GM21825 (cell line): Measurements from ENCODE around the gene FOXN1.

Experiments
- ATAC-seq: cut with Tn5 transposase; IDR thresholded peaks from one replicate; pipeline ENCODE4 v1.9.1; 2021; ENCODE audit warnings: mild to moderate bottlenecking, moderate library complexity; ENCODE audit not compliant: unreplicated experiment

FOXN1 gene

GRCh38 chr17:28523876-28524275 lies 17.7 kb downstream of the FOXN1 start:
- ATAC-seq, result no peak

DNA sequence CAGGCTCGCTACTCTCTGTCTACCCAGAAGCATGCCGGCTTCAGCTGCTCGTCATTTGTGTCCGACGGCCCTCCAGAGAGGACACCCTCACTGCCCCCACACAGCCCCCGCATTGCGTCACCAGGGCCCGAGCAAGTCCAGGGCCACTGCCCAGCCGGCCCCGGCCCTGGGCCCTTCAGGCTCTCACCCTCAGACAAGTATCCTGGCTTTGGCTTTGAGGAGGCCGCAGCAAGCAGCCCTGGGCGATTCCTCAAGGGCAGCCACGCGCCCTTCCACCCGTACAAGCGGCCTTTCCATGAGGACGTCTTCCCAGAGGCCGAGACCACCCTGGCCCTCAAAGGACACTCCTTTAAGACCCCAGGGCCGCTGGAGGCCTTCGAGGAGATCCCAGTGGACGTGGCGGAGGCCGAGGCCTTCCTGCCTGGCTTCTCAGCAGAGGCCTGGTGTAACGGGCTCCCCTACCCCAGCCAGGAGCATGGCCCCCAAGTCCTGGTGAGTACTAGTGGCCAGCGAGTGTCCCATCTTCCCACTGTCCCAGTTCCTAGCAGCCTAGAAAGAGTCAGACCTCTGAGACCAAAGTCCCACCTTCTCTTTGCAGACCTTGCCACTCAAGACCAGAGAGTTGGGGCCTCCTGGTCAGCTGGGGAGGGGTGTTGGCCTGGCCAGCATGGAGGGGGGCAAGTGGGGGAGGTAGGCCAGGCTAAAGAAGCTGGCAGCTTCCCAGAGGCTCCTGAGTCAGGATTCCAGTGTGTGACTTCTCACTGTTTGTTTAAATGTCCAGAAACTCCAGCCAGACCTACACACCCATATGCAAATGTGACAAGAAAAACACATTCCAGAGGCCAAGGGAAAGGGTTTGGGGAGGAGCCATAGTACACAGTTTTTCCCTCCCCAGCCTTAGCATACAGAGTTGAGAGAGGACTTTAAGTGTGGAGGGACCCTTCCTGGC lies 18.6 kb downstream of the FOXN1 start:
- ATAC-seq, result no peak

DNA sequence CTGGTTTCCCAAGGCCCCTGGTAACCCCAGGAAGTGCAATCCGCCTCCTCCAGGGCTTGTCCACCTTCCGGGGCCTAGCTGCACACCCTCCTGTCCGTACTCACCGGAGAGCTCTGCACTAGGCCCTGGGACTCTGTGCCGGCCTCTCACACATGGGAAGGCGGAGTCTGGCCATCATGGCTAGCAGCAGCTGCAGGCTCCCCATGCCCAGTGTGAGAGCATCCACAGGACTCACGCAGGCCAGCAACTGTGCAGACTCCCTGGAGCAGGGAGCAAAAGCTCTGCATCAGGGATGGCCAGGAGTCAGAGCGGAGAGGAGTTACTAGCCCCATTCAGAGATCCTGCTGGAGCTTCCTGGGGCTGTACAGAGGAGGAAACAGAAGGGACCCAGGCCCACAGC lies 20.2 kb downstream of the FOXN1 start:
- no peak for ATAC-seq

DNA sequence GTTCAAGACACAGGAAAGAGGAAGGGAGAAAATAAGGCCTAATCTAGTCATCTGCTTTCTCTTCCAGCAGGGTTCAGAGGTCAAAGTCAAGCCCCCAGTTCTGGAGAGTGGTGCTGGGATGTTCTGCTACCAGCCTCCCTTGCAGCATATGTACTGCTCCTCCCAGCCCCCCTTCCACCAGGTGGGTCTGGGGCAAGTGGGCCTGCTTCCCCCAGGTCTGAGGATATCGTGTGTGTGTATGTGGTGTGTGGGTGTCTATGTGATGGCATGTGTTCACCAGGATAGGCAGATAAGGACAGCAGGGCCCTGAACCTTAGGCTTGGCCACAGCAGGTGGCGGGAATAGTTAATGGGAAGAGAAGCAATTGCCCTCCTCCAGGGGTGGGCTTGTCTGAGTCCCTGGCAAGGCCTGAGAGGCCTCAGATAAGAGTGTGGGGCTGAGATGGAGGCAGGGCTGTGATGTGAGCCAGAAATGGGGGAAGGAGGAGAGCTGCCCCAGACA lies 21.1 kb downstream of the FOXN1 start:
- no peak for ATAC-seq

- no peak for ATAC-seq
These were observed 21.7 kb downstream of the FOXN1 start for GRCh38 chr17:28527859-28528258.

DNA sequence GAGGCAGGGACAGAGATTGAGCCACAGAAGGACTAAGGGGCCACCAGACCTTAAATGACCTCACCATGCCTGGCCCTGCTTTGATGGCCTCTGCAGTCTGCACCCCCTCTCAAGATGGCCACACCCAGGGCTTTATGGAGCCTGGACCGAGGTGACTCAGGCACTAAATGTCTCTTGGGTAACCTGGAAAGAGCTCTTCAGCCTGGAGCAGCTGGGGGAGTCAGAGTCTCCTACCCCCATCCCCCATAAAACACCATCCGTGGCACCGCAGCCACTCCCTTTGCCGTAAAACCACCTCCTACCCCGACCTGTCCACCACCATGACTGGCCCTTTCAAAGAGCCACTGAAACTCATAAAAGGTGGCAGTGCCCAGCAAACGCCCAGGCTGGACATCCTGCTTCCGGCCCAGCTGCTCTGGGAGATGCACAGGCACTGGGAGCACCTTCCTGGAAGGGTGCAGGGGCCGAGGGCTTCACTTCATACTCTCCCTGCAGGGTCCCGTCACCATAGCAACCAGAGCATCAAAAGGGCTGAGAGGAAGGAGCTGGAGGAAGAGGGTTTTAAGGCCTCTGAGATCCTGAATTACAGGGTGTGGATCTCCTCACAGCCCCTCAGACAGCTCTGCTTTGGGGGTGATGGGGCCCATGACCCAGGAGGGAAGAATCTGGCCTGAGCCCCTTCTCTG lies 22.3 kb downstream of the FOXN1 start:
- no peak for ATAC-seq

DNA sequence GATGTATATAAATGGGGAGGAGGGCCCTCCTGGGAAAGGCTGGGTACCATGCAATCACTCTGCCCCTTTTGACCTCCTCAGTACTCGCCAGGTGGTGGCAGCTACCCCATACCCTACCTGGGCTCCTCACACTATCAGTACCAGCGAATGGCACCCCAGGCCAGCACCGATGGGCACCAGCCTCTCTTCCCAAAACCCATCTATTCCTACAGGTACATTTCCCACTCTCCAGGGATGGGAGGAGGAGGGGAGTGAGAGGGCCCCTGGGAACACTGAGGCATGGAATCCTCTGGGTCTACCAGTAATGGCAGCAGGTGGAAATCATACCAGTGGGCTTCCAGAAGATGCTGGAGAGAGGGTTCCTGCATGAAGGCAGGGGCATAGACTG lies 22.9 kb downstream of the FOXN1 start:
- no peak for ATAC-seq

- no peak for ATAC-seq
These were observed 24.1 kb downstream of the FOXN1 start for GRCh38 chr17:28530250-28530649.

GRCh38 chr17:28530926-28531325 lies 24.8 kb downstream of the FOXN1 start:
- ATAC-seq, result no peak

DNA sequence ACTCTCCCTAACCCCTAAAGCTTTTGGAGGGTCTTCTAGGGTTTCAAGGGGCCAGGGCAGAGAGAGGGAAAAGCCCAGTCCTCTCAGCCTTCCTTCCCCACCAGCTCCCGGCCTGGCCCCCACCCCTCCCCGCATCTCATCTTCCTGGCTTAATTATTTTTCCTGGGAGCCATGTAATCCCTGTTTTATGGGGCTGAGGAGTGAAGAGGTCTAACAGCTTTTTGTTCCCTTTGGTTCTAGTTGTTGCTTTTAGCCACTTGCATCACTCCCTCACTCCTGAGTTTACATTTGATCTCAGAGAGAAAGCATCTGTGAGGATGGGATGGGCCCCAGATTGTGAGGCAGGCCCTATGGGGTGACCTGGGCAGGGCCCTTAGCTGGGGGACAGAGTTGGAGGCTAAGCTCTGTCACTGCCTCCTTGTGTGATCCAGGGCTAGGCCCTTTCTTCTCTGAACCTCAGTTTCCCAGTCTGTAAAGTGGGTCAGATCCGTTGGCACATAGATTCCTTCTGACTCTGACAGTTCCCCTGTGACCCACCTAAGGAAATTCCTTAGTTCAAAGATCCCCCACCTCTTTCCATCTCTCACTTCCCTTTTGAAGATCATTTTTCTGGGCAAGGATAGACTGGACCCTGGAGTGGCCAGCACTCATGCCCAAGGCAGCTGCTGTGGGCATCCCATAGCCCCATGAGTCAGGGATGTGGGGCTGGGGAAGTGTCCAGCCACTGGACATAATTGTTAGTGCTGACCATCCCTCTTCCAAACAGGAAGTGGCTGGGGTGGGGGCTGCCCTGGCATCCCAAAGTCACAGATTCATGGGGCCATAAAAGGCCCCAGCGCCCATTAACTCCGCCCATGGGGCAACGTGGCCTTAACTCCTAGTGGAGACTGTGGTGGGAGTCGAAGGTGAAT lies 26.2 kb downstream of the FOXN1 start:
- ATAC-seq, result no peak

DNA sequence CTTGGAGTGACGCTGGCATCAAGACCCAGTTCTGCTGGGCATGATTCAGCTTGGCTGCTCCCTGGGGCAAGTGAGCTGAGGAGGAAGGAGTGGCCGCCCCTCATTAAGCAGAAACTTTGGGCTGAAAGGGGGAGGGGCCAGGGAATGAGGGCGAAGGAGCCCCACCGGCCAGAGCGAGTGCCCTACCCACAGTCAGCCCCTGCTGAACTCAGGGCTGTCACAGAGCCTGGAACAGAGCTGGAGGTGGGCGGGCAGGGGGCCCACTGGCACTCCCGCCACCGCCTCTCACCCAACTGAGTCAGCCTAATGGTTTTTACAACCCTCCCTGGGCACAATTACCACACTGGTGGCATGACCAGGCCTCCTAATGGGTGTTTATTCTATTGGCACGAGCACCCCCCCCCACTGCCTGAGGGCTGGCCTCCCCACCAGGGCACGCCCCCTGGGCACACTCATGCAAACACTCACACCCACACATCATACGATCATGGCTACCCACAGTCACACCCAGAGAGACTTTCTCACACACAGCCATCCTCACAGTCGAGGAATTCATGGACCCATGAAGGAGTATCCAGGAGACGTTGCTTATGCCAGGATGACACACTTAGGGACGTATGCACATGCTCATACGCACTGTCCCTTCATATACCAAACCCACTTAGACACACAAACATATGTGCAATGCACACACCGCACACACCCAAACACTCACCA lies 27.1 kb downstream of the FOXN1 start:
- ATAC-seq, result no peak

GRCh38 chr17:28534740-28535375 lies 28.7 kb downstream of the FOXN1 start:
- ATAC-seq, result no peak

DNA sequence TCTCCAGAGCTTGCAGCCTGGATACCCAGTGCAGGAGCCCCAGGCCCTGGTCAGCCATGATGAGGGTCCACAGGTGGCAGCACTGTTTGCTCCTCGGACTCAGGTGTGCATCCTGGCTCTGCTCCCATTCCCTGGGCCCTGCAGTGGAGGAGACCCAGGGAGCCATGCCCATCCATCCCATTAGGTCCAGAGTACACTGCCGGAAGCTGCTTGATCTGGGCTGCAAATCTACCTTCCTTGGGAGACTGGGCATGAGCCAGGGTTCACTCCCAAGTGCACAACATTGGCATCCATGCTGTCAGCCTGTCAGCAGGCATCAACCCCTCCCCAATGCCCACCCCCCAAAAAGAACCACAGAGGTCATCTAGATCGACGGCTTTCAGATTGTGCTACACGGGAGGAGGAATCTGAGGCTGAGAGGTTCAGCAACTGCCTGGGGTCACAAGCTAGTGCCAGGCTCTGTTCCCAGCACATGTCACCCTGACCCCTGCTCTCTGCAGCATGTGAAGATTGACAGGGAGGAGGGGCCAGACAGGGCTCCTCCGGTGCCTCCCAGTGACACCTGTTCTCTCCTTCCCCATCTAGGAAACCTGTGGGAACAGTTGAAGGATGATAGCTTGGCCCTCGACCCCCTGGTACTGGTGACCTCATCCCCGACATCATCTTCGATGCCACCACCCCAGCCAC lies 30.5 kb downstream of the FOXN1 start:
- ATAC-seq, result no peak

GRCh38 chr17:28537219-28537610 lies 31.1 kb downstream of the FOXN1 start:
- no peak for ATAC-seq

DNA sequence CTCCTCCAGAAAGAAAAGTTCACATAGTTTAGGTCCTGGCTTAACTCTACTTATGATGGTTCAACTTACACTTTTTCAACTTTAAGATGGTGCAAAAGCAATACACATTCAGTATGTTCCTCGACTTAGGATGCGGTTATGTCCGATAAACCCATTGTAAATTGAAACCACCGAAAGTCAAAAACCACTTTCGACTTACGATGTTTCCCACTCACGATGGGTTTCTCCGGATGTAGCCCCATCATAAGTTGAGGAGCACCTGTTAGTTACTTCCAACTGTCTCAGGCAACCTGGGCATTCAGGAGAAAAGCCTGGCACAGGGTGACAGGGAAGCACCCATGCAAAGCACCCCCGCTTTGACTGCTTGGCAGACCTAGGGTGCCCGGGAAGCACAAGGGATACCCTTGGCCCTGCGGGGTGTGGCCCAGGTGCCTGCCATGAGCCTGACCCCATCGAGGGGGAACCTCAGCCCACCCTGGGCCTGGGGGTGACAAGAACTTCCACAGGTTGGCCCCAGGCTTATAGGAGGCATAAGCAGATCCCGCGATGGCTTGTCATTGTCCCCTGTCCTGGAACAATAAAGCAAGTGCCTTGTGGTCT lies 32.2 kb downstream of the FOXN1 start:
- ATAC-seq, result no peak

DNA sequence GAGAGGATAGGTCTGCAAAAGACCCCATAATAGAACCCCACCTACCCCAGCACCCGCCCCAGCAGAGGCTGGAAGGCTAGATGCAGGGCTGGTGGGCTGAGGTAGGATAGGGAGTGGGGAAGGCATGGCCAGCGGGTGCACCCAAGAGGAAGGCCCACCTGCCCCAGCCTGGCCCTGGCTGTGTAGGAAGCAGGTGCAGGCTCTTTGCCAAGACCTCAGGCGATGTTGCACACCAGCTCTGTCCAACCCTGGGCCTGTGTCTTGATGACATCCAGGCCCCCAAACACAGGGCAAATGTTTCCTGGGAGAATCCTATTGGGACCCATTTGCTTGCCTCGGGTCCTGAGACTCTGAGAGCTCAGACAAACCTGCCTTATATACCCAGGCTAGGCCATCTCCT lies 34.1 kb downstream of the FOXN1 start:
- ATAC-seq, result no peak

- ATAC-seq, result no peak
These were observed 35.3 kb downstream of the FOXN1 start for GRCh38 chr17:28541439-28541838.

DNA sequence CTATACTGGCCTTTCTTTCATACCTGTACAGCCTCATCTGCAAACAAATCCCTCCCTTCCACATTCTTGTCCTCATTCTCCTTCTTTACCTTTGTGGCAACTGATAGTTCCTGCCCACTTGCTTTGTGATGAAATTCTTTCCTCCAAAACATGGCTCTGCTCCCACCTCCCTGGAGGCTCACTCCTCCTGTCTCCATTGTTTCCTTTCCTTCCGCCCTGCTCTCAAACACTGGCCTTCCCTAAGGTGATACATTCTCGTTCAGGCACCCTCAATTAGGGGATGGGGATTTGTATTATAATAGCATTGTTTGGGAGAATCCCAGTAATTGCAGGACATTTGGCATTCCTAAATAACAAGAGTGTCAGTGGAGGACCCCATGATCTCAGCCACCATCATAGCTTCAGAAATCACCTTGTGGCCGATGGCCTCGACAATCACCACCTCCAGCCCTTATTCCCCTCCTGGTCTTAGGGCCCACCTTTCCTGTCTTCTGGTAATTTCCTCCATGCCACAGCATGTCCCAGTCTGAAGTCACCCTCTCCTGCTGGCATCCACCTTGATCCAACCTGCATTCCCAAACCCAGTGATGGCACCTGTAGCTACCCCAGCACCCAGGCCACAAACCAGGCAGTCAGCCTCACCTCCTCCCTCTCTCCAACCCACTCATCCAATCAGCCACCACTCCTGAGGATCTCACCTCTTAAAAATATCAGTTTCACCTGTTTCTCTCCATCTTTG lies 38.4 kb downstream of the FOXN1 start:
- ATAC-seq, result no peak
